ENCODE measurements around the gene GPC4. TPM values are rescaled to one million over a fixed set of nuclear protein-coding genes. Genes with fewer than 3 reads are reported as not detected.

Gene GPC4
- total RNA-seq, 1 experiment from 2014 or later = 1.2 TPM

DNA sequence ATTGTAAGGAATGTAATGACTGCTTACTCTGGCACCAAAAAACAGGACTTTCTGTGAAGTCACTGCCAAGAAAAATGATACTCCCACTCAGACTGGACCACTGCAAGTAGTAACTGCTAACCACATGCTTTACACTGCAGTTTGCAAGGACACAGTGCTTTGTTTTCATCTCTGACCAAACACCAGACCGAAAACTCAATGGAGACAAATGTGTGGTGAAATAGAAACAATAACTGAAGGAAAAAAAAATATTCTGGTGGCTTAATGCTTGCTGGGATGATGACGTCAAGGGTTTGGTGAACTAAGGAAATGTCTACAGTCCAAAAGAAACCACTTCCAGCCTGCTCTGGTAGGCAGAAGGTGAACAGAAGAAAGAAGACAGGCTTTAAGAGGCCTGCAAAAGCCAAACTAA, 13.2 kb downstream of the GPC4 start:
- Mint-ChIP-seq H3K27me3 (ENCODE audit: insufficient read depth, unreplicated experiment) (no peaks in the 10 kb centered on the region), H3K9me3 (ENCODE audit: unreplicated experiment) (no peaks in the 10 kb centered on the region)
- TF ChIP-seq, protein P1, sequence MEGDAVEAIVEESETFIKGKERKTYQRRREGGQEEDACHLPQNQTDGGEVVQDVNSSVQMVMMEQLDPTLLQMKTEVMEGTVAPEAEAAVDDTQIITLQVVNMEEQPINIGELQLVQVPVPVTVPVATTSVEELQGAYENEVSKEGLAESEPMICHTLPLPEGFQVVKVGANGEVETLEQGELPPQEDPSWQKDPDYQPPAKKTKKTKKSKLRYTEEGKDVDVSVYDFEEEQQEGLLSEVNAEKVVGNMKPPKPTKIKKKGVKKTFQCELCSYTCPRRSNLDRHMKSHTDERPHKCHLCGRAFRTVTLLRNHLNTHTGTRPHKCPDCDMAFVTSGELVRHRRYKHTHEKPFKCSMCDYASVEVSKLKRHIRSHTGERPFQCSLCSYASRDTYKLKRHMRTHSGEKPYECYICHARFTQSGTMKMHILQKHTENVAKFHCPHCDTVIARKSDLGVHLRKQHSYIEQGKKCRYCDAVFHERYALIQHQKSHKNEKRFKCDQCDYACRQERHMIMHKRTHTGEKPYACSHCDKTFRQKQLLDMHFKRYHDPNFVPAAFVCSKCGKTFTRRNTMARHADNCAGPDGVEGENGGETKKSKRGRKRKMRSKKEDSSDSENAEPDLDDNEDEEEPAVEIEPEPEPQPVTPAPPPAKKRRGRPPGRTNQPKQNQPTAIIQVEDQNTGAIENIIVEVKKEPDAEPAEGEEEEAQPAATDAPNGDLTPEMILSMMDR (IDR thresholded peaks at IDR 0.05; ENCODE audit: insufficient read depth in 1 of 2, low read depth in 1 of 2, low read length in 1 of 2, severe bottlenecking in 1 of 2, unreplicated experiment in 1 of 2) = no peak

DNA sequence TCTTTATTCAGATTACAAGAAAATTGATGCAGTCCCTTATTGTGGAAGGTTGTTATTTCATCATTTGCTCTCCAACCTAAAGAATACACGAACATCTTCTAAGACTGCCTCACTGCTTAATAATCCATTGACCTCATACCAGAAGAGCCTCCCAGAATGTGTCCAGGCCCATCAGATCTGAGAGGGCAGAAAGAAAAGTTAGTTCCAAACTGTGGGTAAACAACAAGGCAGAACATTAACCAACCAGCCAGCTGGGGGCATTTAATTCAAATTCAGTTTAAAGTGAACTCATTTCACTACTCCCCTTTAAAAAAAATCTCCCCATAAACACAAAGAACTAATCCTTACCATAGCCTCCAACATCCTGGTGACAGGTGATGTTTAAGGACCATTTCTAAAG, 13.8 kb downstream of the GPC4 start:
- H3K4me1 Mint-ChIP-seq (ENCODE audit: low read depth, unreplicated experiment) = no peaks in the 10 kb centered on the region
- no TSS peak for BruUV-seq (replicated peaks)
- no peaks in the 10 kb centered on the region for H3K27me3 Mint-ChIP-seq (ENCODE audit: insufficient read depth, unreplicated experiment)
- H3K9me3 ChIP-seq = no peaks in the 10 kb centered on the region
- no peak overlapping the region for H3K4me3 ChIP-seq (ENCODE audit: low read depth, low read length)
- no peaks in the 10 kb centered on the region for H3K4me1 ChIP-seq
- H3K36me3 Mint-ChIP-seq (ENCODE audit: insufficient read depth, unreplicated experiment) = no peaks in the 10 kb centered on the region
- no peaks in the 10 kb centered on the region for H3K27me3 ChIP-seq (replicated peaks; ENCODE audit: control insufficient read depth, insufficient read depth, low read length)
- TF ChIP-seq, protein P1 (IDR thresholded peaks at IDR 0.05; ENCODE audit: insufficient read depth in 1 of 2, low read depth in 1 of 2, low read length in 1 of 2, severe bottlenecking in 1 of 2, unreplicated experiment in 1 of 2) = no peak
- H3K9me3 Mint-ChIP-seq (ENCODE audit: unreplicated experiment) = no peaks in the 10 kb centered on the region
- no peak overlapping the region for H3K4me3 Mint-ChIP-seq (ENCODE audit: unreplicated experiment)
- ChIA-PET POLR2A (no interaction called here), CTCF (no interaction called here)
- no peak overlapping the region for H3K27ac Mint-ChIP-seq (ENCODE audit: unreplicated experiment)
- no peaks in the 10 kb centered on the region for H3K36me3 ChIP-seq (ENCODE audit: control insufficient read depth, insufficient read depth, low read length)
- intact Hi-C loops (cut with micrococcal nuclease; ENCODE audit: unreplicated experiment) = no loop called here
- DNase-seq = no peak

More for the DNA sequence above, 13.2 kb downstream of the GPC4 start:
- Mint-ChIP-seq H3K36me3 (ENCODE audit: insufficient read depth, unreplicated experiment) (no peaks in the 10 kb centered on the region), H3K4me3 (ENCODE audit: unreplicated experiment) (no peak overlapping the region), H3K4me1 (ENCODE audit: low read depth, unreplicated experiment) (no peaks in the 10 kb centered on the region), H3K27ac (ENCODE audit: unreplicated experiment) (no peak overlapping the region)
- intact Hi-C loops (cut with micrococcal nuclease; ENCODE audit: unreplicated experiment) = no loop called here
- POLR2A ChIA-PET = no interaction called here
- Histone ChIP-seq H3K4me3 (ENCODE audit: low read depth, low read length) (no peak overlapping the region), H3K36me3 (ENCODE audit: control insufficient read depth, insufficient read depth, low read length) (no peaks in the 10 kb centered on the region), H3K27me3 (replicated peaks; ENCODE audit: control insufficient read depth, insufficient read depth, low read length) (no peaks in the 10 kb centered on the region), H3K4me1 (no peaks in the 10 kb centered on the region), H3K9me3 (no peaks in the 10 kb centered on the region)
- CTCF ChIA-PET = no interaction called here
- DNase-seq = no peak
- BruUV-seq (replicated peaks) = no TSS peak

DNA sequence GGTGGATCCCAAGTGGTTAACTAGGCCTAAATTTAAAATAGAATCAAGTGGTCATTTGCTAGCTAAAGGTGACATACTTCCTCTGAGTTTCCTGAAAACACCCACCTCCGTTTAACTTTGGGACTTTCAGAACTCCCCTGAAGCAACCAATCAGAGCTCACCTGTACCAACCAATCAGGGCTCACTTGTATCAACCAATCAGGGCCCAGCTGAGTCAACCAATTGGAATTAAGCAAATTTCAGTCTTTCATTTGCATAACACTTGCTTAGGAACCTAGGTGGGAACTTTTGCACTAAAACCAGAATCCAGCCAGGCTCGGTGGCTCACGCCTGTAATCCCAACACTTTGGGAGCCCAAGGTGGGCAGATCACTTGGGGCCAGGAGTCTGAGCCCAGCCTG, 15.9 kb downstream of the GPC4 start:
- ChIA-PET POLR2A (no interaction called here), CTCF (no interaction called here)
- Histone ChIP-seq H3K36me3 (ENCODE audit: control insufficient read depth, insufficient read depth, low read length) (no peaks in the 10 kb centered on the region), H3K4me1 (no peaks in the 10 kb centered on the region), H3K9me3 (no peaks in the 10 kb centered on the region), H3K4me3 (ENCODE audit: low read depth, low read length) (no peak overlapping the region), H3K27me3 (replicated peaks; ENCODE audit: control insufficient read depth, insufficient read depth, low read length) (no peaks in the 10 kb centered on the region)
- H3K27ac Mint-ChIP-seq (ENCODE audit: unreplicated experiment) = no peak overlapping the region
- intact Hi-C loops (cut with micrococcal nuclease; ENCODE audit: unreplicated experiment) = no loop called here
- H3K4me3 Mint-ChIP-seq (ENCODE audit: unreplicated experiment) = no peak overlapping the region
- no peaks in the 10 kb centered on the region for H3K4me1 Mint-ChIP-seq (ENCODE audit: low read depth, unreplicated experiment)
- H3K9me3 Mint-ChIP-seq (ENCODE audit: unreplicated experiment) = no peaks in the 10 kb centered on the region
- no peaks in the 10 kb centered on the region for H3K27me3 Mint-ChIP-seq (ENCODE audit: insufficient read depth, unreplicated experiment)
- no peak for DNase-seq
- BruUV-seq (replicated peaks) = no TSS peak
- no peaks in the 10 kb centered on the region for H3K36me3 Mint-ChIP-seq (ENCODE audit: insufficient read depth, unreplicated experiment)
- TF ChIP-seq, protein P1 (IDR thresholded peaks at IDR 0.05; ENCODE audit: insufficient read depth in 1 of 2, low read depth in 1 of 2, low read length in 1 of 2, severe bottlenecking in 1 of 2, unreplicated experiment in 1 of 2) = no peak
